ENCODE measurements around the gene HTR4. TPM values are rescaled to one million over a fixed set of nuclear protein-coding genes. Genes with fewer than 3 reads are reported as not detected.

HTR4 gene
- total RNA-seq, 1 experiment from 2014 or later, result not detected

DNA sequence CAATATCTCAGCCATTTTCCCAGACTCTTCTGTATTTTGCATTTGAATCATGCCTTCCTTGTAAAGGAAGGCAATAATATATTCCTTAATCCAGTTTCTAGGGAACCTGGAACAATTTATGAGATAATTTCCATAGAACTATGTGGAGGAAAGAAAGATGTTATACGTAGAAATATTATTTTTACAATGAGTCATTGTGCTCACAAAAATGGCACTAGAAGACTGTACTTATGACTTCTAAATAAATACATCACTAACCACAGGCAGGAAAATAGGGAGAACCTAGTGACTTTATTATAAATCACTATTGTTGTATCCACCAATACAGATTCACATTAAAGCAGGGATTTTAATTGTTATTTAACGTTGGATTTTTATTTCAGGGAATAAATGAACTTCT, 182.9 kb downstream of the HTR4 start:
- no peaks in the 10 kb centered on the region for H3K79me2 ChIP-seq (ENCODE audit: insufficient read depth, low read length)
- TF ChIP-seq, protein P1, sequence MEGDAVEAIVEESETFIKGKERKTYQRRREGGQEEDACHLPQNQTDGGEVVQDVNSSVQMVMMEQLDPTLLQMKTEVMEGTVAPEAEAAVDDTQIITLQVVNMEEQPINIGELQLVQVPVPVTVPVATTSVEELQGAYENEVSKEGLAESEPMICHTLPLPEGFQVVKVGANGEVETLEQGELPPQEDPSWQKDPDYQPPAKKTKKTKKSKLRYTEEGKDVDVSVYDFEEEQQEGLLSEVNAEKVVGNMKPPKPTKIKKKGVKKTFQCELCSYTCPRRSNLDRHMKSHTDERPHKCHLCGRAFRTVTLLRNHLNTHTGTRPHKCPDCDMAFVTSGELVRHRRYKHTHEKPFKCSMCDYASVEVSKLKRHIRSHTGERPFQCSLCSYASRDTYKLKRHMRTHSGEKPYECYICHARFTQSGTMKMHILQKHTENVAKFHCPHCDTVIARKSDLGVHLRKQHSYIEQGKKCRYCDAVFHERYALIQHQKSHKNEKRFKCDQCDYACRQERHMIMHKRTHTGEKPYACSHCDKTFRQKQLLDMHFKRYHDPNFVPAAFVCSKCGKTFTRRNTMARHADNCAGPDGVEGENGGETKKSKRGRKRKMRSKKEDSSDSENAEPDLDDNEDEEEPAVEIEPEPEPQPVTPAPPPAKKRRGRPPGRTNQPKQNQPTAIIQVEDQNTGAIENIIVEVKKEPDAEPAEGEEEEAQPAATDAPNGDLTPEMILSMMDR (conservative IDR thresholded peaks at IDR 0.05), result no peak
- no peak overlapping the region for H4K91ac ChIP-seq (ENCODE audit: insufficient read length, low read depth, low read length)
- H3K9ac ChIP-seq (ENCODE audit: extremely low read depth, insufficient read length, low read length), result no peak overlapping the region
- no peak overlapping the region for H2AFZ ChIP-seq (ENCODE audit: low read length)
- no peak overlapping the region for H3K4me2 ChIP-seq (ENCODE audit: insufficient read depth, insufficient read length, low read length)
- no peak overlapping the region for H2BK15ac ChIP-seq (ENCODE audit: low read depth, low read length)
- WGBS (ENCODE audit: extremely low coverage, insufficient read length, low lambda C conversion rate), result no CpG with 5 or more reads among the region's 2 CpGs
- H4K8ac ChIP-seq (replicated peaks; ENCODE audit: insufficient read length, low read depth, low read length), result no peak overlapping the region
- H3K27me3 ChIP-seq (ENCODE audit: insufficient read depth, low read length), result no peaks in the 10 kb centered on the region; the same call in 1 of the 2 replicates
- Mint-ChIP-seq H3K27me3 (ENCODE audit: low read depth) (peaks cover 4% of the 10 kb centered on the region), H3K4me3 (no peak overlapping the region), H3K4me1 (peaks cover 0 to 3% of the 10 kb centered on the region in 2 experiments; a peak in 2 of 4 replicates), H3K9me3 (peaks cover 0 to 2% of the 10 kb centered on the region in 2 experiments; a peak in 1 of 5 replicates), H3K27ac (no peak overlapping the region), H3K36me3 (ENCODE audit: insufficient read depth in 1 of 3, low read depth in 3 of 3) (no peaks in the 10 kb centered on the region)
- no peak overlapping the region for H2BK5ac ChIP-seq (ENCODE audit: insufficient read length, low read length)
- no peak overlapping the region for H2AK5ac ChIP-seq (ENCODE audit: insufficient read length, low read length)
- H3K9me3 ChIP-seq (ENCODE audit: control insufficient read depth, low read depth, low read length), result no peaks in the 10 kb centered on the region
- H3K4ac ChIP-seq (ENCODE audit: low read depth, low read length), result no peak overlapping the region
- no peak overlapping the region for H3T11ph ChIP-seq (ENCODE audit: low read length)
- H3K23ac ChIP-seq (ENCODE audit: insufficient read length, low read depth, low read length), result no peak overlapping the region
- H4K20me1 ChIP-seq (ENCODE audit: control insufficient read depth, insufficient read depth, insufficient read length), result no peaks in the 10 kb centered on the region
- no peak overlapping the region for H3K18ac ChIP-seq (ENCODE audit: insufficient read length, low read depth, low read length)
- no peak overlapping the region for H3K14ac ChIP-seq (ENCODE audit: insufficient read depth, low read length)
- H2BK20ac ChIP-seq (ENCODE audit: low read depth, low read length, poor library complexity, severe bottlenecking), result no peak overlapping the region
- H2BK120ac ChIP-seq (ENCODE audit: low read depth, low read length, poor library complexity, severe bottlenecking), result no peak overlapping the region
- DNase-seq, result no peak
- no peaks in the 10 kb centered on the region for H3K79me1 ChIP-seq (ENCODE audit: insufficient read depth, low read depth, low read length, poor library complexity, severe bottlenecking)
- no peaks in the 10 kb centered on the region for H3K4me1 ChIP-seq (ENCODE audit: insufficient read depth, low read length)
- no peaks in the 10 kb centered on the region for H3K23me2 ChIP-seq (ENCODE audit: insufficient read length, low read depth, low read length, poor library complexity, severe bottlenecking)
- H4K5ac ChIP-seq (ENCODE audit: insufficient read length, low read depth, low read length), result no peak overlapping the region
- H2BK12ac ChIP-seq (ENCODE audit: insufficient read length, low read depth, low read length), result no peak overlapping the region
- no peak overlapping the region for H3K27ac ChIP-seq (ENCODE audit: insufficient read length, low read depth, low read length)
- no peak overlapping the region for H3K56ac ChIP-seq (ENCODE audit: insufficient read length, low read depth, low read length)
